Measurements from ENCODE around the gene CCDC97.

Gene CCDC97

DNA sequence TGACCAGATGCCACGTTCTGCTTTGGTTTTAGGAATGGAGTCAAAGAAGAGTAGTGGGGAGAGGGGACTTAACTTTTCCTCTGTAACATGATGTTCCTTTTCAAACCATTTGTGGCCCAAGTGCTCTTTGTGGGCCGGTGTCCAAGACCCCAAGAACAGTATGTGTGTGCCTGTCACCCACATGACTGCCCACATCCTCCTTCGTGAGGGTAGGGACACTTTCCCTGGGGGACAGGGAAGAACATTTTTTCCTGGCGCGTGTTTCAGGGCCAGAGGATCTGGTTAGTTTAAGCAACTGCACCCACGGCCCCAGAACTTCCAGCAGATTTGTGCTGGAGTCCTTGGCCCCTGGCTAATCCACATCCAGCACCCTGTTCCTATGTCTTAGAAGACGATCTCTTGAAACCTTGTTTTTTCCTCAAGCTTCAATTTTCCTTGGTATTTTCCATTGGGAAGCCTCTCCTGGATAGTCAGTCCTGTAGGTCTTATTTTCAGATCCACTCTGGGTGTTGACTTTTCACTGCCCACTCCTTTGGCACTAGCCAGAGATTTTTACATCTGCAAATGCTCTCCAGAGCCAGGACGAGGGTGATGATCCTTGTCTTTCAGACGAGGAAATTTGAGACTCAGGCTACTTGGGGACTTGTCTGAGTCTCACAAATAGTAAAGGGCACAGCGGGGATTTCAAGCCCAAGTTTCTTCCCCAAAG lies 10.8 kb upstream of the CCDC97 start:
- DNase-seq = no peak

DNA sequence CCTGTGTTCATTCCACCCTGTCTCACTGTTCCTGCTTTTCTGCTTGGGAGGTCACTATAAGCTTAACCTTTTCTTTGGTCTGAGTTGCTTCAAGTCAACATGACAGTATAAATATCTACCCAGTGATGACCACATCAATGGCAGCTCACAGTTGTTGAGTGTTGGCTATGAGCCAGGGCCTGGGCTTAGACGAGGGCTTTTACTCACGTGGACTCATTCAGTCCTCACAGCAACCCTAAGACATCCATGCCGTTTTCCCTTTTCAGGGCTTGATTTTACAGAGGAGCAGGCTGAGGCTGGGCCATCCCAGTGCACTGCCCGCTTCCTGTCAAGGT lies 10.2 kb upstream of the CCDC97 start:
- DNase-seq = peak; percentile 27

DNA sequence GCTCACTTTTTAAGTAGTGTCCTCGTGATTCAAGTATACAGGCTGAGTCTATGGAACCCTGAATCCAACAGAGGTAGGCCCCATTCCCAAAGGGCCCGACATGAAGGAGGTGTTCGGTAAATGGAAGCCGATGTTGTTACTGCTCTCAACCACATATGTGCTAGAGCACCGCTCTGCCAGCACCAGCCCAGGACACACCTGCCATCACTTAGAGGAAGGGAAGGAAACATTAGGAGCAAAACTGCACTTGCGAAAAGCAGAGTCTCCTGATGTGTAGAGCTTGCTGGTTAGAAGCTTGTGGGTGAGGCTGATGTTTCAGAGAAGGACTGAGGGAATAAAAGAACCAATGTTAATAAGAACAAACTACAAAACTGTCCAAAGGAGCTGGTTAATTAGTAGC lies 9.4 kb upstream of the CCDC97 start:
- DNase-seq = no peak

DNA sequence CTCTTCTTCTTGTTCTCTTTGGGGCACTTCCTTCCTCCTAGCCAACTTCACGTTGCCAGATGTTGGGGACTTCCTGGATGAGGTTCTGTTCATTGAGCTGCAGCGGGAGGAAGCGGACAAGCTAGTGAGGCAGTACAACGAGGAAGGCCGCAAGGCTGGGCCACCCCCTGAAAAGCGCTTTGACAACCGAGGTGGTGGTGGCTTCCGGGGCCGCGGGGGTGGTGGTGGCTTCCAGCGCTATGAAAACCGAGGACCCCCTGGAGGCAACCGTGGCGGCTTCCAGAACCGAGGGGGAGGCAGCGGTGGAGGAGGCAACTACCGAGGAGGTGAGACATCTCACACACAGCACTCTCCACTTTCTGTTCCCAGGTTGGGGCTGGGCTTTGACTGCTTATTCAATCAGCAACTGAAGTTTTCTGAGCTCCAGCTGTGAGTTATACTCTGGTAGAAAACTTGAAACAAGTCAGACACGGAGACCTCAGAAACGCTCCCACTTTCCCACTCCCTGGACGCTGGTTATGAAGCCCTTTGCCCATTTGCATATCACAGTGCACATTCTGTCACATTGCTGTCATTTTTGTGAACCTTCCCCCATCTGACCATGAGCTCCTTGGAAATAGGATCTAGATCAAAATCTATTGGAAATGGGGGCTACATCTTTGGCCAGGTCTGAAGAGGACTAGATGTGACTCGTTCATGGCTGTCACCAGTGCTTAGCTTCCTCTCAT lies 7.2 kb upstream of the CCDC97 start:
- DNase-seq = peak; percentile 67

DNA sequence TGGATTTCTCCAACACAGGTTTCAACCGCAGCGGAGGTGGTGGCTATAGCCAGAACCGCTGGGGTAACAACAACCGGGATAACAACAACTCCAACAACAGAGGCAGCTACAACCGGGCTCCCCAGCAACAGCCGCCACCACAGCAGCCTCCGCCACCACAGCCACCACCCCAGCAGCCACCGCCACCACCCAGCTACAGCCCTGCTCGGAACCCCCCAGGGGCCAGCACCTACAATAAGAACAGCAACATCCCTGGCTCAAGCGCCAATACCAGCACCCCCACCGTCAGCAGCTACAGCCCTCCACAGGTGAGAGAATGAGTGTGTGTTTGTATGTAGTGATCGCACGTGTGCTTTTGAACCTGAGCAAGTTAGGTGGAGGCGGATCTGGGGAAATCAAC lies 6.0 kb upstream of the CCDC97 start:
- no peak for DNase-seq

DNA sequence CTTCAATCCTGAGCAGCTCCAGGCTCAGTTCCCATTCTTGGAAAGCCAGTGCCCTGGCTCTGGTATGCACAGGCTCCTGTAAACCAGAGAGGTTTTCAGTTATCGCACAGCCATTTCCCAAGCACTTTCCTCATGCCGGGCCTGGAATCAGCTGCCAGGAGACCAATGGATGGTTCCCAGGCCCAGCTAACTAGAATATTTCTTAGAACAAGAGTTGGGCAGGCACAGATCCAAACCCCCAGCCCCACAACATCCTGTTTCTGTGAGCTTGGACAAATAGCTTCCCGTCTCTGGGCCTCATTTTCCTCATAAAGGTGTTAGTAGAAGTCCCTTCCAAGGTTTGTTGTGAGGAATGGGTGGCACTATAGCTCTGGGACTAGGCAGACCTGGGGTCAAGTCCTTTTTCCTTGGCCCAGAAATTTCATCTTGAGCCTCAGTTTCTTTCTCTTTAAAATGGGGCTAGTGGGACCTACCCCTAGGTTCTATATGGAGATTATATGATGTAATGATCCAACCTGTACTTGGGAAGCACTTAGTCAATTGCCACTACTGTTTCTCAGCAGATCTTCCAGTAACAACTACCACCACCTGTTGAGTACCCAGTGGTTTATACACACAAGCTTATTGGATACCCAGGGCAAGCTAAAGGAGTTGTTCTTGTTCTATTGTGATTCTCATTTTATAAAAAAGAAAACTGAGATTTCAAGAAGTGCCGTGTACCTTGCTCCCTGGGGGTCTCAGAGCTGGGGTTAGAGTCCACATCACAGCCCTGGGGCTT lies 5.1 kb upstream of the CCDC97 start:
- DNase-seq = no peak

DNA sequence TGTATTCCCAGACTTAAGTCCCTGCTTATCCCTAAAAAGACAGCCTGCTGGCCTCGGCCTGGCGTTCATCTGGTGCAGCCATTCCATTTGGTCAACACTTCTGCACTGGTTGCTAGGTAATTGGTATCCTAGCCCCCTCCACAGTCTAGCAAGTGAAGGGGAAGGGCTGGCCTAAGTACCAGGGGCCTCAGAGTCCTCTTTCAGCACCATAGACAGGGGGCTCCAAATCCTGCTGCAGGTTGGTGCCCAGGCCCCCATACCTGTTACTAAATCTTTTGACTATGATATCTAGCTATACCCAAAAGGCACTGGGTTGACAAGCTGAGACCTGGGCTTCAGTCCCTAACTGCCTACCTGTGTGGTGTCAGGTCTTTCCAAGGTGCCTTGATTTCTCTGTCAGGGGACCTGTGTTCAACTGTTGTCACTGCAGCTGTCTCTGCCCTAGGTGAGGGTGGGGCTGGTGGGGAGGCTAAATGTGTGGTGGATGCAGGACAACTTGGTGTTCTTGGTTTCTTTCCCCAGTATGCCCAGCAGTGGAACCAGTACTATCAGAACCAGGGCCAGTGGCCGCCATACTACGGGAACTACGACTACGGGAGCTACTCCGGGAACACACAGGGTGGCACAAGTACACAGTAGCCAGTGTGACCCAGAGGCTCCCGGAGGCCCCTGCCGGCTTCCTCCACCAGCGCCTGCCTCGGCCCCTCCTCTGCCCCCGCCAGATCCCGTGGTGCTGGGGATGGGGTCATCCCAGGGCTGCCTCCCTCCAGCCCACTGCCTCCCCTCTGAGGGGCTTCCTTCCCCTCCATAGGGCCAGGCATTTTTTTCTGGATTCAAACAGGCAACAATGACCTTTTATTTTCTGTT lies 3.8 kb upstream of the CCDC97 start:
- no peak for DNase-seq

DNA sequence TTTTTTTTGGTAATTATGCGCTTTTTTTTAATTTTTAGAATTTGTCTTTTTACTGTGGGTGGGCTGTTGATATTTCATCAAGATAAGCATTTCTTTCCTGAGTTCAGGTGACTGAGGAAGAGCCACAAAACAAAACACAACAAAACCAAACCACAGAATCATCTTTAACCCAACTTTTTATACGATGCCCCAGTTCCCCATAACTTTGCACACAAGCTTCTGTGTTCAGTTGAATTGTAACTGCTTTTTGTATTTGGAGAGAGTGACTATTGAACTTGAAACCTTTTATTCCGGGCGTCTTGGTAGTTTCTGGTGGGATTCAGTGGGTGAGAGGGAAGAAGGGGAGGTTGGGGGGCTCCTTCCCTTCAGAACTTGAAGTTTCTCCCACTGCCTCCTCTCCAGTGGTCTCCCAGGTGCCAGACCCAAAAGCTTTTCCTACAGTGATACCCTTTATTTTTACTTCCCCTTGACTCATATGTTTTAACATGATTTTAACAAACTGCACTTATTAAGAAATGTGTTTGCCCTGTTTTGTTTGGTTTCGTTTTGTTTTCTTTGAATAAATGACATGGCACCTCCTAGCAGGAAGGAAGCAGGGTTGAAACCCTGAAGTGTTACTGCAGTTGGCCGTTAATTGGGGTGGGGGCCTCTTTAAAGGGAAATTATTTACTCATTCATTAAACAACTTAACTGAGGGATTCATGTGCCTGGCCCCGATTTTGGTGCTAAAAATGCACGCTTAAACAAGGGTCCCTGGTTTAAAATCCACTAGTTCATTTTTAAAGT lies 2.7 kb upstream of the CCDC97 start:
- DNase-seq = no peak

DNA sequence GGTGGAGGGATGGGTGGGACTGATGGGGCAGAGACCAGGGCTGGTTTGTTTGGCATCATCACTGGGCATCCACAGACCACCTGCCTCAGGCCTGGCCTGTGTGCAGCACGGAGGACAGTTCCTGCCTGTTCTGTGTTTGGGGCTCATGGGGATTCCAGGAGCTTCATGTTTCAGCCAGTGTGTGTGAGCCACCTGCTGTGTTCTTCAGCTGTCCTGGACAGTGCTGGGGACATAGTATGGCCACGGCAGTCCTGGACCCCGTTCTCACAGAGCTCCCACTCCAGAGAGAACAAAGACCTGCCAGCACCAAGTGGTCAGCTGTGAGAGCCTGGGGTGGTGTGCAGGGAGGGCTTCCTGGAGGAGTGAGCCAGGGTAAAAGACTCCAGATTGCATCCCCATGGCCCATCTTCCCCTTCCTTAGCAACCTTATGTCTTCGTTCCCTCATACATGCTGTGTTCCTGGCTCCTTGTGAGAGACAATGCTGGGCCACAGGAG lies 2.0 kb upstream of the CCDC97 start:
- no peak for DNase-seq

DNA sequence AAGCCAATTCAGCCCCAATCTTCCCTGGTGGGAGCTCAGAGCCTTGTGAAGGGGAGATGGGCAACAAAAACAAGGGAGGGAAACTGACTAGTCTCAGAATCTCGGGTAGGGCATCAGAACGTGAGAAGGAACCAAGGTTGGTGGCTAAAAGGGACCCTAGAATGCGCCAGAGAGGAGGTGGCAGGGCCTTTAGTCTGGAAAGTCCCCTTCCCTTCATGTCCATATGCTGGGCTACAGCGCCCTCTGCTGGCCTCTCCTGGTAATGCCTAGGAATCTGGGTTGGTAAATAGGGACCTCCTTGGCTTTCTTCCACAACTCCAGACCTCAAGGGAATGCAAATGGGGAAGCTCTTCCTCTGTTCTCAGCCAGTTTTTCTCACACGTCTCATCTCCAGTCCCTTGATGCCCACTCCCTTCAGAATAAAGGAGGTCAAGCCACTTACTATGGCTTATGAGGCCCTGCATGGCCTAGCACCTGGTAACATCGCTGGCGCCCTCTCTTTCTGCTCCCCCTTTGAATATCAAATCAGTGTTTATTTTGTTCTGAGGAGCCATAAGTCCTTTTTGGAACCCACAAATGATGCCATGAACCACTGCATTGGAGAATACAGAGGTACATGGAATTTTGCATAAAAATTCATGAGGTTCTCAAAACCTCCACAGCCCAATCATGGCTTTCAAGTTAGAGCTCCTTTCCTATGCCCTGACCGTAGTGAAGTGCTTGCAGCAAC lies 1.4 kb upstream of the CCDC97 start:
- DNase-seq = peak; percentile 95

DNA sequence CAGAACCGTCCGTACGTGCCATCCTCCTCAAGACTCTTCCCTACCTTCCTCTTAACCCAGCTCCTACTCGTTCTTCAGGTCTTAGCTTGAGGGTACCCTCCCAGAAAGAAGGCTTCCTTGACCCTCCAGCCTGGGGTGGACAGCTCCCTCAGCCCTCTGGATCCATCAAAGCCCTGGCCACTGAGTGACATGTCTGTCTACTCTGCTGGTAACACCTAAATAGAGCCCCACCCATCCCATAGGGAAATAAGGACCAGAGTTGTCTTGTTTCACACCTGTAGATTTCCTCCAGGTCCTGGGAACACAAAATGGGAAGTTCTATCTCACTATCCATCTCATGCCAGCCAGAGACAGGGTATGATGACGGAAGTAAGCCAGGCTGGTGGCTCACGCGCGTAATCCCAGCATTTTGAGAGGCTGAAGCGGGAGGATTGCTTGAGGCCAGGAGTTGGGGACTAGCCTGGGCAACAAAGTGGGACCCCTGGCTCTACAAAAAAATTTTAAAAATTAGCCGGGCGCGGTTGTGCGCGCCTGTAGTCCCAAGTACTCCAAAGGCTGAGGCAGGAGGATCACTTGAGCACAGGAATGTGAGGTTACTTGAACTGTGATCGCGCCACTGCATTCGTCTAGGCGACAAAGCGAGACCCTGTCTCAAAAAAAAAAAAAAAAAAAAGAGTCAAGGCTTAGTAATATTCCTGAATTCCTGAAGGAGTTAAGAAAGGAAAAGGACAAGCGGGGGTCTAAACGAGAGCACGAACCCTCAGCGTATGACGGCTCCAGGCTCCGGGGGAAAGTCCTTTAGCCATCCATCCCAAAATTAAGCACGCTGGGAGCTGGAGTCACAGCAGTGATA lies 566 bp upstream of the CCDC97 start:
- no peak for DNase-seq

DNA sequence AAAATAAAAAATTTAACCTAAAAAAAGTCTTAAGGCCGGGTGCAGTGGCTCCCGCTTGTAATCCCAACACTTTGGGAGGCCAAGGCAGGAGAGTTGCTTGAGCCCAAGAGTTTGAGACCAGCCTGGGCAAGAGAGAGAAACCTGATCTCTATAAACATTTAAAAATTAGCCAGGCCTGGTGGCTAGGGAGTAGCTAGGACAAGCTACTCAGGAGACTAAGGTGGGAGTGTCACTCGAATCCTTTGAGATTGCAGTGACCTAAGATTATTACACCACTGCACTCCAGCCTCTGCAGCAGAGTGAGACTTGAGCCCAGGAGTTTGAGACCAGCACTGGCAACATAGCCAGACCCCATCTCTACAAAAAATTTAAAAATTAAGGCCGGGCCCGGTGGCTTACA lies 1.1 kb downstream of the CCDC97 start:
- no peak for DNase-seq

DNA sequence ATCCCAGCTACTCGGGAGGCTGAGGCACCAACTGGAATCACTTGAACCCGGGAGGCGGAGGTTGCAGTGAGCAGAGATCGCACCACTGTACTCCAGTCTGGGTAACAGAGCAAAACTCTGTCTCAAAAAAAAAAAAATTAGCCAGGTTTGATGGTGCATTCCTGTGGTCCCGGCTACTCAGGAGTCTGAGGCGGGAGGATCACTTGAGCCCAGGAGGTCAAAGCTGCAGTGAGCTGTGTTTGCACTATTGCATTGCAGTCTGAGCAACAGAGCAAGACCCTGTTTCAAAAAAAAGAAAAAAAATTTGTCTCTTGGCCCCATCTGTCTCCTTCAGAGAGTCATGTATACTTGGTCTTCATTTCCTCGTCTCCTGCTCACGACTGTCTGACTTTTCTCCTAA lies 1.6 kb downstream of the CCDC97 start:
- DNase-seq = no peak

DNA sequence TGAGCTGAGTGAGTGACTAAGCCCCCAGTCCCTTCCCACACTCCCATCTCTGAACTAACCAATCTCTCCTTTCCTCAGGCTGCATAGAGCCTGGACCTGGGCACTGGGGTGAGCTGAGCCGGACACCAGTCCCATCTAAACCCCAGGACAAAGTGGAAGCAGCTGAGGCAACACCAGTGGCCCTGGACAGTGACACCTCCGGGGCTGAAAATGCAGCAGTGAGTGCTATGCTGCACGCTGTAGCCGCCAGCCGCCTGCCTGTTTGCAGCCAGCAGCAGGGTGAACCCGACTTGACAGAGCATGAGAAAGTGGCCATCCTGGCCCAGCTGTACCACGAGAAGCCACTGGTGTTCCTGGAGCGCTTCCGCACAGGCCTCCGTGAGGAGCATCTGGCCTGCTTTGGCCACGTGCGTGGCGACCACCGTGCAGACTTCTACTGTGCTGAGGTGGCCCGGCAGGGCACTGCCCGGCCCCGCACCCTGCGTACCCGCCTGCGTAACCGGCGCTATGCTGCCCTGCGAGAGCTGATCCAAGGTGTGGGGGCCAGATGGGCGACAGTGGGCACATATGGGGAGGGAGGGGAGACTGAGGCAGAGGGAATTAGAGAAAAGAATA lies 6.4 kb downstream of the CCDC97 start:
- DNase-seq = no peak

DNA sequence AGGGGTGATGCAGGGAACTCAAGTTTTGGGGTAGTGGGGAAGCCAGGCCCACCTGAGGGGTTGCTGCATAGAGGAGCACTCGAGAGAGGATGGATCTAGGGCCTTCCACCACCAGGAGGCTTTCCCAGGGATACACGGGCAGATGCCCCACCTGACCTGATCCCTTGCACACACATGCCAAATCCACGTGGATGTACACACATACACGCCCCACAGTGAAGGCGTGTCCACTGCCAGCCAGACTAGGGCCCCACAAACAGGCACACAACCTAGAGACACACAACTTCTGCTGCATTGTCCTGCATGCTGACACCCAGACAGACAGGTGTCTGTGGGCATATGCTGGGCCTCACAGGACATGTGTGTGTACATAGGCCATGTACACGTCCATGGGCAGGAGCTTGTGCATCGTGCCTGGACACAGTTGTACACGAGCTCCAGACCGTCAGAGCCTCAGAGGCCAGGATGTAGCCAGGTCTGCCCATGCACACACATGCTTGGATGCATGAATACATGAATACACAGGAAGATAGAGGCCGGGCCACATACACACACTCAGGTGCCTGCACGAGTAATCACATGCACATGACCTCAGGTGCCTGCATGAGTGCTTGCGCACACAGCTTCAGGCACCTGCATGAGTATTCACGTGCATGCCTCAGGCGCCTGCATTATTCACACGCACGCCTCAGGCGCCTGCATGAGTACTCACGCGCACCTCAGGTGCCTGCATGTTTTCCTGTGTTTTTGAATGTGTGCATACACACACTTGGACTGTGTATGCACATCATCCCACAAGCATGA lies 8.9 kb downstream of the CCDC97 start:
- DNase-seq = no peak

DNA sequence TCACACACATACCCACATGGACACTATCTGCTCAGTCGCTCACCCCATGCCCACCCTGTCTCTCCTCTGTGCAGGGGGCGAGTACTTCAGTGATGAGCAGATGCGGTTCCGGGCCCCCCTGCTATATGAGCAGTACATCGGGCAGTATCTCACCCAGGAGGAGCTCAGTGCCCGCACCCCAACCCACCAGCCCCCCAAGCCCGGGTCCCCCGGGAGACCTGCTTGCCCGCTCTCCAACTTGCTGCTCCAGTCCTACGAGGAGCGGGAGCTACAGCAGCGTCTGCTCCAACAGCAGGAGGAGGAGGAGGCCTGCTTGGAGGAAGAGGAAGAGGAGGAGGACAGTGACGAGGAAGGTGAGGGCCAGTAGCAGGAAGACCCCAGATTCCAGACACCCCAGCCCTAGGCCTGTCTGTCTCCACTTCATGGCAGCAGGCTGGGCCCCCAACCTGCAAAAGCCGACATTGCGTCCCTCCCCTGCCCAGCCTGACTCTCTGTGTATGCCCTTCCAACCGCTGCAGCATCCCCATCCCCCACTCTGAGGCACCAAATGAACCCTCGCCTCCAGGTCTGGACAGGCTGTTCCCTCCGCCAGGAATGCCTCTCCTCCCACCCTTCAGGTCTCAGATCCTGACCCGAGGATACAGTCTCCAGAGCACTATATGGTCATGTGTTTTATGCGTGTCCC lies 9.7 kb downstream of the CCDC97 start:
- no peak for DNase-seq

DNA sequence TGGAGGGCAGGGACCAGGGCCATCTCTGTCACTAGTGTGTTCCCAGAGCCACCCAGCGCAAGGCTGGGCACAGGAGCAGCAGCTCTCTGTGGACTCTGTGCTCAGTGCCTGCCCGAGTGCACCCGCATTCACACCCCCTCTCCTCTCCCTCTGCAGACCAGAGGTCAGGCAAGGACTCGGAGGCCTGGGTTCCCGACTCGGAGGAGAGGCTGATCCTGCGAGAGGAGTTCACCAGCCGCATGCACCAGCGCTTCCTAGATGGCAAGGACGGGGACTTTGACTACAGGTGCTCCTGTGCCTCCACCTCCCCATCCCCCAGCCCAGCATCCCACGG lies 10.2 kb downstream of the CCDC97 start:
- DNase-seq = no peak

DNA sequence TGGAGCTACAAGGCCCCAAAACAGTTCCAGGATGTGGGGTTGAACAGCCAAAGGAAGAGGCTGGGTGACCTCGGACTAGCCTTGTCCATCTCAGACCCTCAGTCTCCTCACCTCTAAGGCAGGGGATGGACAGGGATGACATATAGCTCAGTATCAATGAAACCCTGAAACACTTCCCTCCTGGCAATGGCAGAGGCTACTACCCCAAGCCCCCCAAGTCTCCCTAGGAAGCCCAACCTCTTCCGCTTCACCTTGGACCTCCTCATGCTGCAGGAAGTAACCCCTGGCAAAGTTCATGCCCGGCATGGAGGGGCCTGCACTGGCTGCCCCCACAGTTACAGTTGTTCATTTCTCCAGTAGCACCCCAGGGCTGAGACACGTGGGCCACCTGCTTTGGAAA lies 10.6 kb downstream of the CCDC97 start:
- no peak for DNase-seq

DNA sequence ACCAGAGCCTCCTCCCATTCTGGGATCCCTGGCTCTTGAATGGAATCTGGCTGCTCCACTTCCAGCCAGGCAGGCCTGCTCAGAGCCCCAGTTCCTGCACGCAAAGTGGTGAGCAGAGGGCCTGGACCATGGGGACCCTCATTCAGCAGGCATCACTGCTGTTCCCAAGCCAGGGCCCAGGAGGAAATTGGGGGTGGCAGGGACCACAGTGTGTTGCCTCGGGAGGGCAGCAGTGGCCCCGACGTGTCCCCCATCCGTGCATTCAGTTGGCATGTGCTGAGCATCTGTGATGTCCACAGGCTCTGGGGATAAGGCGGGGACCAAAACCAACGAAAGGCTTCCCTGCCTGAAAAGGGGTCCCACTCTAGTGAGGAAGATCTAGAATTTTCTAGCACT lies 11.2 kb downstream of the CCDC97 start:
- DNase-seq = no peak
